Prostate gland (tissue), 2 donors: ENCODE measurements around the gene INHBC. TPM values are rescaled to one million over a fixed set of nuclear protein-coding genes. Genes with fewer than 3 reads are reported as not detected.
"Not testable (repeated sequence)": the region's sequence is repeated elsewhere in the genome, so short reads cannot be mapped to it uniquely, and the experiment has no call there.

Experiments
- DNase-seq: peaks from one replicate; pipeline ENCODE4 v3.0.0-alpha.2; 2019; ENCODE audit warnings: low spot score
- H3K27ac ChIP-seq, 2 donors: fragments of 200-600 bp; sonication (generic); 2 replicates each; pipeline ENCODE4 v1.5.1; 2017 to 2019
- H3K27me3 ChIP-seq: fragments of 200-600 bp; sonication (generic); replicated peaks from 2 replicates; pipeline ENCODE4 v1.5.1; 2019; ENCODE audit not compliant: insufficient read depth
- H3K36me3 ChIP-seq, 2 donors: fragments of 200-600 bp; sonication (generic); 1 replicate in 1 of 2; 2 replicates in 1 of 2; pipeline versions ENCODE4 v1.5.1 to v1.8.1; 2017 to 2019
- H3K4me1 ChIP-seq: fragments of 200-600 bp; sonication (generic); replicated peaks from 2 replicates; pipeline ENCODE4 v1.5.1; 2019
- H3K4me3 ChIP-seq, 2 donors: fragments of 200-600 bp; sonication (generic); 2 replicates each; pipeline ENCODE4 v1.5.1; 2017 to 2019
- H3K9me3 ChIP-seq: fragments of 200-600 bp; sonication (generic); 2 replicates; pipeline ENCODE4 v1.5.1; 2017
- CTCF ChIP-seq, 4 experiments: fragments of 200-600 bp in 2 of 4; fragments of 450-650 bp in 2 of 4; sonication (generic) in 2 of 4; IDR thresholded peaks; 1 replicate in 3 of 4; 2 replicates in 1 of 4; pipeline ENCODE4 v1.5.1; 2016 to 2019; ENCODE audit warnings: antibody characterized with exemption in 4 of 4, mild to moderate bottlenecking in 2 of 4, moderate library complexity in 2 of 4
- POLR2A ChIP-seq: fragments of 450-650 bp; IDR thresholded peaks from one replicate; pipeline ENCODE4 v1.6.1; 2016; ENCODE audit warnings: antibody characterized with exemption, mild to moderate bottlenecking
- POLR2AphosphoS5 ChIP-seq: sonication (generic); formaldehyde crosslinking; IDR thresholded peaks from one replicate; pipeline ENCODE4 v1.6.1; 2017; ENCODE audit warnings: antibody characterized with exemption
- WGBS: methylation state at CpG from one replicate; pipeline ENCODE4 v1.1.5; 2018; 5-methylcytosine and 5-hydroxymethylcytosine counted together
- intact Hi-C: fragments of 100-400 bp; cut with DNase I; formaldehyde crosslinking; loops from one replicate; pipeline ENCODE4 v1.14.2; 2022
- total RNA-seq, 2 donors: library from RNA; depleted of rRNA; stranded (reverse); fragments of >200 nt; gene quantifications; one replicate each; pipeline ENCODE4 v1.1.0, GENCODE V29; 2016

Gene INHBC
- total RNA-seq, 2 donors from 2014 or later = 0.46 to 0.57 TPM

DNA sequence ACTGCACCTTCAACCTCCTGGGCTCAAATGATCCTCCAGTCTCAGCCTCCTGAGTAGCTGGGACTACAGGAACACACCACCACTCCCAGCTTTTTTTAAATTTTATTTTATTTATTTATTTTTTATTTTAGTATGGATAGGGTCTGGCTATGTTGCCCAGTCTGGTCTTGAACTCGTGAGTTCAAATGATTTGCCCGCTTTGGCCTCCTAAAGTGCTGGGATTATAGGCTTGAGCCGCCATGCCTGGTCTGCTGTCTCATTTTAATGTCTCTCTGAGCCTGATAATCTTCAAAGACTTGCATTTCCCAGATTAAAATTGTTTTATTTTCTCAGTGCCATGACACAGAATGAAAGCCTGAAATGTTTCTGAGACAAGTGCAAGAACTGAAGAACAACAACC lies 1.2 kb upstream of the INHBC start:
- no peaks in the 10 kb centered on the region for H3K36me3 ChIP-seq
- intact Hi-C loops = no loop called here
- no peaks in the 10 kb centered on the region for H3K27me3 ChIP-seq
- 62% methylated on average over 3 of the region's 3 CpGs for WGBS
- no peak for DNase-seq
- H3K9me3 ChIP-seq = no peaks in the 10 kb centered on the region
- TF ChIP-seq POLR2A (no peak), CTCF (IDR thresholded peaks at IDR 0.05) (no peak), POLR2AphosphoS5 (no peak)
- no peaks in the 10 kb centered on the region for H3K4me1 ChIP-seq
- no peak overlapping the region for H3K4me3 ChIP-seq
- H3K27ac ChIP-seq = no peak overlapping the region

GRCh38 chr12:57435293-57435692 lies 709 bp downstream of the INHBC start:
- no peaks in the 10 kb centered on the region for H3K4me1 ChIP-seq
- intact Hi-C loops = no loop called here
- 88% methylated on average over 4 of the region's 4 CpGs for WGBS
- H3K9me3 ChIP-seq = no peaks in the 10 kb centered on the region
- H3K27me3 ChIP-seq = no peaks in the 10 kb centered on the region
- H3K4me3 ChIP-seq = no peak overlapping the region
- no peak overlapping the region for H3K27ac ChIP-seq
- DNase-seq = no peak
- TF ChIP-seq POLR2AphosphoS5 = no peak
- H3K36me3 ChIP-seq = no peaks in the 10 kb centered on the region

DNA sequence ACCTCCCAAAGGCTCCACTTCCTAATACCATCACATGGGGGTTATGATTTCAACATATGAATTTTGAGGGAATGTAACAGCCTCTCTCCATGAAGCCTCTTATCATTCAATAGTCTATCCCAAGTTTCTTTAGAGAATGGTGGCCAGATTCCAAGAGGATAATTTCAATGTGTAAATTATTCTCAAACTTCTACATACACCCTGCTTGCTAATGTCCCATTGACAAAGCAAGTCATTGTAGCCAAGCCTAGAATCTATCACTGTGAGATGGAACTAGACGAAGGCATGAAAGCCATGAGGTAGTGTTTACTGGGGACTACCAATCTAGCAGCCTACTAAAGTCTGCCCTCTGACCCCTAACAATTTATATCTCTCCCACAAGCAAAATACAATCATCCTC lies 3.8 kb downstream of the INHBC start:
- TF ChIP-seq CTCF (IDR thresholded peaks at IDR 0.05) (no peak), POLR2A (no peak), POLR2AphosphoS5 (no peak)
- no peaks in the 10 kb centered on the region for H3K9me3 ChIP-seq
- H3K27me3 ChIP-seq = no peaks in the 10 kb centered on the region
- 89% methylated on average over 1 of the region's 1 CpG for WGBS
- H3K36me3 ChIP-seq = no peaks in the 10 kb centered on the region
- intact Hi-C loops = no loop called here
- H3K4me3 ChIP-seq = no peak overlapping the region
- H3K27ac ChIP-seq = no peak overlapping the region
- no peaks in the 10 kb centered on the region for H3K4me1 ChIP-seq
- DNase-seq = no peak

DNA sequence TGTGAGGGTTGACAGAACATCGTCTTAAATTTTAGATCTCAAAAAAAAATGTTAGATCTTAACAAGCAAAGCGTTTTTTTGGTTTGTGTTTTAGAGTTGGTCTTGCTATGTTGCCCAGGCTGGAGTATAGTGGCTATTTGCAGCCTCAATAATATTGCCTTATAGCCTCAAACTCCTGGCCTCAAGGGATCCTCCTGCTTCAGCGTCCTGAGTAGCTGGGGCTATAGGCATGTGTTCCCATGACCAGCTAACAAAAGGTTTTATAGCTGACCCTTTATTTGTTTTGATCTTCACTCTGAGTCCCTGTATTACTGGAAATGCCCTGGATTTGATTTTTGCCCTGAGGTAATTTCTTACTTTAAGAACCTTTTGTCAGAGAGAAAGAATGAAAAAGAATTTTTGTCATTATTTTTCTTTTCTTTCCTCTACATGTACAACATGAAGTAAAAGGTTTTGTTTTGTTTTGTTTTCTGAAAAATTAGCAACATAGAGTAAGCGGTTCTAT lies 5.2 kb downstream of the INHBC start:
- TF ChIP-seq CTCF (IDR thresholded peaks at IDR 0.05) (no peak), POLR2A (no peak), POLR2AphosphoS5 (no peak)
- Histone ChIP-seq H3K36me3 (no peaks in the 10 kb centered on the region), H3K9me3 (no peaks in the 10 kb centered on the region), H3K4me1 (no peaks in the 10 kb centered on the region), H3K27ac (no peak overlapping the region), H3K4me3 (no peak overlapping the region), H3K27me3 (no peaks in the 10 kb centered on the region)
- DNase-seq = no peak
- intact Hi-C loops = no loop called here
- WGBS = 57% methylated on average over 4 of the region's 4 CpGs

- H3K4me1 ChIP-seq, DNase-seq, H3K9me3 ChIP-seq, H3K36me3 ChIP-seq, H3K27ac ChIP-seq, H3K4me3 ChIP-seq, H3K27me3 ChIP-seq, intact Hi-C loops: not testable (repeated sequence)
- 78% methylated on average over 2 of the region's 2 CpGs for WGBS
Measured at GRCh38 chr12:57441393-57441792, 6.8 kb downstream of the INHBC start.

- 89% methylated on average over 1 of the region's 1 CpG for WGBS
- no peak overlapping the region for H3K4me3 ChIP-seq
- intact Hi-C loops = no loop called here
Measured at GRCh38 chr12:57441846-57442427, 7.4 kb downstream of the INHBC start.

GRCh38 chr12:57444337-57444736 lies 9.8 kb downstream of the INHBC start:
- H3K27ac ChIP-seq, H3K27me3 ChIP-seq, H3K9me3 ChIP-seq, H3K4me3 ChIP-seq, intact Hi-C loops, H3K36me3 ChIP-seq, DNase-seq, H3K4me1 ChIP-seq: not testable (repeated sequence)
- WGBS = 74% methylated on average over 6 of the region's 6 CpGs

More at GRCh38 chr12:57441846-57442427, 7.4 kb downstream of the INHBC start:
- Histone ChIP-seq H3K9me3 (no peaks in the 10 kb centered on the region), H3K27ac (no peak overlapping the region), H3K4me1 (no peaks in the 10 kb centered on the region), H3K36me3 (no peaks in the 10 kb centered on the region), H3K27me3 (no peaks in the 10 kb centered on the region)
- TF ChIP-seq POLR2AphosphoS5 (no peak), CTCF (IDR thresholded peaks at IDR 0.05) (no peak), POLR2A (no peak)
- no peak for DNase-seq
